Lower leg skin (tissue), 4 donors: Measurements from ENCODE around the gene LRCOL1. TPM values are rescaled to one million over a fixed set of nuclear protein-coding genes. Genes with fewer than 3 reads are reported as not detected.

Source experiments
- DNase-seq, 2 donors: peaks; one replicate each; pipeline ENCODE4 v3.0.0-alpha.2; 2019; ENCODE audit warnings: low spot score in 2 of 2
- H3K4me3 ChIP-seq: fragments of 200-600 bp; sonication (generic); 2 replicates; pipeline ENCODE4 v1.5.1; 2017; ENCODE audit warnings: mild to moderate bottlenecking, low read depth; ENCODE audit not compliant: poor library complexity, severe bottlenecking
- POLR2A ChIP-seq, 2 donors: fragments of 450-650 bp; IDR thresholded peaks; one replicate each; pipeline ENCODE4 v1.6.1; 2016 to 2017; ENCODE audit warnings: antibody characterized with exemption in 2 of 2, mild to moderate bottlenecking in 1 of 2, moderate library complexity in 1 of 2
- WGBS, 2 donors: methylation state at CpG; one replicate each; pipeline ENCODE4 v1.1.5; 2018; 5-methylcytosine and 5-hydroxymethylcytosine counted together
- intact Hi-C: fragments of 100-400 bp; cut with DNase I; formaldehyde crosslinking; loops from one replicate; pipeline ENCODE4 v1.15.0; 2023; ENCODE audit warnings: low total_unique reads
- total RNA-seq, 4 donors: library from RNA; depleted of rRNA; stranded (reverse); fragments of >200 nt; gene quantifications; one replicate each; pipeline ENCODE4 v1.1.0, GENCODE V29; 2016
- TF ChIP-seq, protein P1 (sequence below), 3 donors: fragments of 450-650 bp; IDR thresholded peaks; one replicate each; pipeline ENCODE4 v1.5.1; 2016; ENCODE audit warnings: antibody characterized with exemption in 3 of 3, mild to moderate bottlenecking in 3 of 3, moderate library complexity in 2 of 3

LRCOL1 gene
- total RNA-seq, 4 donors from 2014 or later: not detected

DNA sequence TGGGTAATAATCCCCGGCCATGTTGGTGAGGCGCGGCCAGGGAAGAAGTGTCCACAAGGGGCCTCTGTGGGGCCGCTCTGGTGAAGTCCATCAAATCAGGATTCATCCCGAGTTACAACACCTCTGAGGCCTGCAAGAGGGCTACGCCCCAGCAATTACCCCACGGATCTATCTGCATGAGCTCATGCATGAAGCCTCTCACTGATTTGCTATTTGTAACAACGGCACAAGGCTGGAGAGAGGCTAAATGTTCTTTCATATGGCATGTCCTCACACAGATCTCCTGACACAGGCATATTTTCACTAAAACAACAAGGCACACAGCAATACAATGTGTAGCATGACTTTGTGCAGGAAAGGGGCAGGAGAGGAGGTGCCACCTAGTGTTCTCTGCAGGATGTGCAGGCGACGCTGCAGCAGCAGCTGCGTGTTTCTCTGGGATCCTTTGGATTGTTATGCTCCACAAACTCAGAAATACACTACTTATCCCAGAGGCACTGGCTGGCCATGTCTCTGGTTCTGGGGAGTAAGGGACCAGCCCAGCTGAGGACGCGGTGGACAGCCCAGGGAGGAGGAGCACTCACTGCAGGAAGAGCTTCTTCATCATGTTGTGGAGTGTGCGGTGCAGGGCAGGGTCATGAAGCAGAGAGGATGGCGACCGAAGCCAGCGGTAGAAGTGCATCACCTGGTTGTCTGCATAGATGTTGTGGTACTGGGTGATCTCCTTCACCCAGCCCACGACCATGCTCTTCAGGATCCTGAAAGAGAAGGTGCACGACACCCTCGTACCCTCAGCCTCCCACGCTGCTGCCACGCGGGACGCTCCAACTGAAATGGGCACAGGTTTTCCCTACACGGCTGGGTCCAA, 28.4 kb upstream of the LRCOL1 start:
- H3K4me3 ChIP-seq: no peak overlapping the region
- WGBS, 2 donors: 74 to 75% methylated on average over 25 of the region's 25 CpGs
- no peak for TF ChIP-seq POLR2A (IDR thresholded peaks at IDR 0.05)
- TF ChIP-seq, protein P1, sequence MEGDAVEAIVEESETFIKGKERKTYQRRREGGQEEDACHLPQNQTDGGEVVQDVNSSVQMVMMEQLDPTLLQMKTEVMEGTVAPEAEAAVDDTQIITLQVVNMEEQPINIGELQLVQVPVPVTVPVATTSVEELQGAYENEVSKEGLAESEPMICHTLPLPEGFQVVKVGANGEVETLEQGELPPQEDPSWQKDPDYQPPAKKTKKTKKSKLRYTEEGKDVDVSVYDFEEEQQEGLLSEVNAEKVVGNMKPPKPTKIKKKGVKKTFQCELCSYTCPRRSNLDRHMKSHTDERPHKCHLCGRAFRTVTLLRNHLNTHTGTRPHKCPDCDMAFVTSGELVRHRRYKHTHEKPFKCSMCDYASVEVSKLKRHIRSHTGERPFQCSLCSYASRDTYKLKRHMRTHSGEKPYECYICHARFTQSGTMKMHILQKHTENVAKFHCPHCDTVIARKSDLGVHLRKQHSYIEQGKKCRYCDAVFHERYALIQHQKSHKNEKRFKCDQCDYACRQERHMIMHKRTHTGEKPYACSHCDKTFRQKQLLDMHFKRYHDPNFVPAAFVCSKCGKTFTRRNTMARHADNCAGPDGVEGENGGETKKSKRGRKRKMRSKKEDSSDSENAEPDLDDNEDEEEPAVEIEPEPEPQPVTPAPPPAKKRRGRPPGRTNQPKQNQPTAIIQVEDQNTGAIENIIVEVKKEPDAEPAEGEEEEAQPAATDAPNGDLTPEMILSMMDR (IDR thresholded peaks at IDR 0.05): no peak
- no peak for DNase-seq
- intact Hi-C loops: no loop called here

DNA sequence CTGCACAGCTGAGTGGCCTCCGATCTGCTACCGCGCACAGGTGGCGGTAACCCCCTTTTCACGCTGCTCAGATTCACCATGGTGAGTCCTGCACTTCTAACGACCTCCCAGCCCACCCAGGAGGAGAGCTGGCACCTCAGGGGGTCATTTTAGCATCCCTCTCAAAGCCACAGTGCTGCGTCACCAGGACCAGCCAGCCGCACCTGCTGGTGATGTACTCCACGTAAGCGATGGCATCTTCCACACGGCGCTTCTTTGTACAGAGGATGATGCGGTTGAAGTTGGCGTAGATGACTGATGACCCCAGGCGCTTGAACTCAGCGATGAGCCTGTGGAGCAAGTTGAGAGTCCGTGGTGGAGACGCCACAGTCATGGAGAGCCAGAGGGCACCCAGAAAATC, 27.4 kb upstream of the LRCOL1 start:
- no peak for DNase-seq
- TF ChIP-seq, protein P1 (IDR thresholded peaks at IDR 0.05): no peak
- no peak for TF ChIP-seq POLR2A (IDR thresholded peaks at IDR 0.05)
- 90 to 94% methylated on average over 18 of the region's 18 CpGs for WGBS, 2 donors

GRCh38 chr12:132635076-132635955, 24.9 kb upstream of the LRCOL1 start:
- no peak overlapping the region for H3K4me3 ChIP-seq
- intact Hi-C loops: no loop called here
- DNase-seq: no peak
- TF ChIP-seq POLR2A (IDR thresholded peaks at IDR 0.05): no peak
- TF ChIP-seq, protein P1 (IDR thresholded peaks at IDR 0.05): no peak
- 88 to 96% methylated on average over 26 to 29 of the region's 29 CpGs for WGBS, 2 donors

More for the DNA sequence above, 27.4 kb upstream of the LRCOL1 start:
- intact Hi-C loops: no loop called here
- no peak overlapping the region for H3K4me3 ChIP-seq

DNA sequence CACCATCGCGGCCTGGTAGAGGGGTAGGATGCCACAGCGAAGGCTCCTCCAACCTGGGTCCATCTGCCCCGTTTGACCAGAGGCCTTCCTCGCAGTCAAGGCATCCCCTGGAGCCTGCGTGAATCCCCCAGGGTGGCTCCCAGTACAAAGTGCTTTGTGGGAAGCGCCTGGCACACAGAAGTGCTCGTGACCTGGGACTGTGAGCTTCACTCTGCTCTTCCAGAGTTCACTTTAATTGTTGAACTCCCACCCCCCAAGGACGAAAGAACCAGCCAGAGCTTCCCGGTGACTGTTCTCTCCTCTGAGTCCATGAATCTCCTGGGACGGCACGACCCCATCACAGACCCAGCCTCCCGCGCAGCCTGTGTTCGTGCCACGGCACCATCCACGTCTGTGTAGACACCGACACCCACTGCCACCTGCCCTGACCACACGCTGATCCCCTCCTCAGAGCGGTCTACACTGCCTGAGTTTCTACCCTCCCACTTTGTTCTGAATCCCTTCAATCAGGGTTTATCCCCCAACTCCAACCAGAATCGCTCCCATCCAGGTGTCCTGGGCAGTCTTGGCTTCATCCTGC, 24.1 kb upstream of the LRCOL1 start:
- WGBS, 2 donors: 96 to 97% methylated on average over 21 of the region's 21 CpGs
- no peak overlapping the region for H3K4me3 ChIP-seq
- intact Hi-C loops: no loop called here
- DNase-seq: no peak
- TF ChIP-seq, protein P1 (IDR thresholded peaks at IDR 0.05): no peak
- no peak for TF ChIP-seq POLR2A (IDR thresholded peaks at IDR 0.05)

- no peak overlapping the region for H3K4me3 ChIP-seq
- TF ChIP-seq, protein P1 (IDR thresholded peaks at IDR 0.05): no peak
- no peak for TF ChIP-seq POLR2A (IDR thresholded peaks at IDR 0.05)
- DNase-seq: no peak
- 85 to 89% methylated on average over 10 of the region's 10 CpGs for WGBS, 2 donors
- intact Hi-C loops: no loop called here
These were observed 23.5 kb upstream of the LRCOL1 start for GRCh38 chr12:132633901-132634300.
